GOT3 (cell line): ENCODE measurements around the gene NFASC.

Experiments
- DNase-seq: peaks from one replicate; lab custom pipeline; 2025; ENCODE audit warnings: mixed read lengths; lab: John Stamatoyannopoulos, UW

NFASC gene

DNA sequence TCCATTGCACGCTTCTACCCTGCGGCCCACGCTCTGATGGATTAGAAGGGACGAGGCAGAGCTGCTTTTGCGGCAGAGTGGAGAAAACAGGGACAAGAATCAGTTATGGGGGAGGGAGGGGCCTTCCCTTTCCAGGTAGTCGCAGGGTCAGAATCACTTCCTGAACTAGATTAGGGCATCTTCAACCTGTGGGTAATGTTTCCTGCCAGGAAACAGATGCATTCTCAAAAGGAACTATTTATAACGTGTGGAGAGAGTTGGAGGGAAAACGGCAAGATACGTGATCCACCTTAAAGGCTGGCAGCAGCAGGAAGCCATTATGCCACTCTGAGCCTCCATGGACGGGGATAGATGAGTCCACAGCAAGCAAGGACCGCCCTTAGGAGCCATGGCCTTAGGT, 112.5 kb downstream of the NFASC start:
- no peak for DNase-seq

DNA sequence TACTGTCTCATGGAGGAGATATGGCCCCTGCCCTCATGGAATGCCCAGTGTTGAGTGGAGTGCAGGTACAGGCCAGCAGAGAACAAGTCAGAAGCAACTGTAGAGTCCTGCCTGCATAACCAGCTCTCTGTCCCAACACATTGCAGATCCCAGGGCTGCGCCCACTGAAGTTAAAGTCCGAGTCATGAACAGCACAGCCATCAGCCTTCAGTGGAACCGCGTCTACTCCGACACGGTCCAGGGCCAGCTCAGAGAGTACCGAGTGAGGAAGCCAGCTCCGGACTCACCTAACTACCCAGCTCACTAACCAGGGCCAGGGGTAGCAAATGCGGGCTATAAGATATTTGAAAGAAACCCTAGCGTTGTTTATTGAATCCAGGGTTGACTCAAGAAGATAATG, 113.2 kb downstream of the NFASC start:
- no peak for DNase-seq

- no peak for DNase-seq
Observed at GRCh38 chr1:204984499-204984898, 113.8 kb downstream of the NFASC start.

DNA sequence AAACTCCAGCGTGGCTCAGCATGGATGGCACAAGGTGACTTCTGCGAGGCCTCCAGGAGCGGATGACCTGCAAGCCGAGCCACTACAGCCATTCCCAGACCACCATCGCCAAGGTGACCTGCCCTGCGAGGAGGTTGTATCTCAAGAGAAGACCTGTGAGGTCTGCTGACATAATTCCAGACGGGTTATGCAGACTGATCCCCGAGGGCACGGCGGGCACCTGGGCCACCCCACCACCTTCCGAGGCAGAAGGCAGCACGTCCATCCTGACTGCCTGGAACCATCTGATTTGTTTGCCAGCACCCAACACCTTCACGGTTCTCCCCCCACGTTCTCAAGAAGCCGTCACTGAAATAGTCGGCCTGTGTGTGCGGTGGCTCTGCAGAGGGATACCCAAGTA, 115.5 kb downstream of the NFASC start:
- DNase-seq, result no peak

DNA sequence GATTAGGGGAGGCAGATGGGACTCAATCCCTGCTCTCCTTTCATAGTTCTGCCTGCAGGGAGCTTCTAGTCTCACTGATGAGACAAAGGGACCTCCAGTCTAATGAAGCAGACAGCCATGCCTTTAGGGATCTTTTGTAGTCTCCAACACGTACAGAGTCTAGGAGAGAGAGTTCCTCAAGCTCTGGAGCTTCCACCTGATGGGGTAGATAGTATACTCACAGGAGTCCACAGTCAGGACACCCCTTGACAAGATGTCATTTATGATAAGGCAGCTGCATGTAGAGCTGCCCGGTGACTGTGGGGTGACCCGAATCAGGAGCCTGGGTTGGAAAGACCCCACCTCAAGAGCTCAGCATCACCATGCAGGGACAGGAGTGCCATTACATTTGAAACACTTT, 117.0 kb downstream of the NFASC start:
- DNase-seq, result no peak

DNA sequence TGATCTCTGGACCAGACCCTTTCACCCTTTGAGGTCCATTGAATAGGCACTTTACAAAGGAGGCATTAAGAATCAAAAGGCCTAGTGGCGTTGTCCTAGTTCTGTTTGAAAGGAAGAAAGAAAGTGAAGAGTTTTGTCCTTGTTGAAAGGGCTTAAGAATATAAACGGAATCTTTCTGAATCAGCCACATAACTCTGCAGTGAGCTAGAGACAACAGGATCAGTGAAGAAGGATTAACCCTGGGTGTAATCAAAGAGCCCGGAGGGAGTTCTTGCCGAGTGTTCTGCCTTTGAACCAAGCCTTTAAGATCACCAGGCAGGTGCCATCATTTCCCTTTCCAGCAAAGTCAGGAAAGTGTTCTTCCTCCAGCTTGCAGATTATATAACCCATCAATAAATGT, 117.5 kb downstream of the NFASC start:
- DNase-seq, result no peak

- DNase-seq, result no peak
Observed at GRCh38 chr1:204989266-204990058, 118.8 kb downstream of the NFASC start.

DNA sequence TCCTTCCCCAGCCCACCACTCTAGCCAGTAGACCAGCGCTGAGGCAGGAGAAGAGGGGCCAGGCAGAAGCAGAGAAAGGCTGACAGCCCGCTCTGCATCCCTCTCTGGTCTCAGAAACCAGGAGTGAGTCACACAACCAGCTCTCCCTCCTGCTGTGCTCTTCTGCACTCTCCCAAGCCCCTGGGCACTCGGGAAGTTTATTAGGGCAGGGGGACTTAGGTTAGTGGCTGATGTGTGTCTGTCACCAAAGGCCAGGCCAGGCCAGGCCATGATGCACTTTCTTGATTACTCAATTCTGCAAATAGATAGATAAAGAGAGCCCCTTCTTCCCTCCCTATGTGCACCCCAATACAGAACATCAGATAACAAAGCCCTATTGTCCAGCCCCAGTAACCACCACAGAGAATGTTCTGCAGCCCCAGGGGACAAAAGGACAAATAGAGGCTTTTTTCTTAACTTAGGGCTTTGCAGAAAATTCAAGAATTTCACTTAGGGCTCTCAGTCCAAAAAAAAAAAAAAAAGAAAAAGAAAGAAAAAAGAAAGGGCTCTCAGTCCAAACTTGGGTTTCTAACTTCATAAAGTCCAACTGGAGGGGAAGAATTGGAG, 119.5 kb downstream of the NFASC start:
- no peak for DNase-seq

- DNase-seq, result no peak
Observed at GRCh38 chr1:204990721-204991341, 120.2 kb downstream of the NFASC start.

DNA sequence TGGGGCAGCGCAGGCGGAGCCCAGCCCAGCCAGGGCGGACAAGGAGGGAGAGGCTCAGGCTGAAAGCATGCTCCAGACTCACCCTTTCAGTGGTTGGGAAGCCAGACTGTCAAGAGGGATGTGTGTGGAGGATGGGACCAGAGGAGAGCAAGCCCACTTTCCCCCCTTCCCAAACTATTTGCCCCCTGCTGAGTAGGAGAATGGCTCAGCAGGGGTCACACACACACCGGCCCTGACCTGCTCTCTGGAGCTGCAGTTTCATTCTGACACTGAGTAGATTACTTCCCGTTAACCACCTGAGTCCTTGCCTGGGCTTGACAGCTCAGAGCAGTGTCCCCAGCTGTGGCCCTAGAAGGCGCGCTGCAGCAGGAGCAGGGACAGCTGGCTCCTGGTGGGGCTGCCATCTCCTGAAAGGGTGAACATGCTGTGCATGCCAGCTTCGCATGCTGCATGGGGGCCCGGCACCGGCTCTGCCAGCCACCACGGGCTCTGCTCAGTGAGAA, 120.7 kb downstream of the NFASC start:
- no peak for DNase-seq

GRCh38 chr1:204992201-204992997, 121.7 kb downstream of the NFASC start:
- DNase-seq, result no peak

DNA sequence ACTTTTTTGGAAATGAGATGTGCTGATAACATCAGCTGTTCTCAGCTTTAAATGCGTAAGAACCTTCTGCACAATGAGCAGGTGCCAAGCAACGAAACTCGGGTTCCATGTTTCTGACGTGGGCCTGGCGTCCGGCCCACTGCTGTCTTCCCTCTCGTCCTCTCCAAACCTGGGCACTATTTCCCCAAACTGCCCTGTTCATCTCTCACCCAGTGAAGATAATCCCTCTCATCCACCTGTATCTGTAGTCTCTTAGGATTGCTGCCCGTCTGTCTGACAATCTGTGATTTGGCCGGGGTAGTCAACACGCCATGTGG, 122.3 kb downstream of the NFASC start:
- DNase-seq, result no peak

DNA sequence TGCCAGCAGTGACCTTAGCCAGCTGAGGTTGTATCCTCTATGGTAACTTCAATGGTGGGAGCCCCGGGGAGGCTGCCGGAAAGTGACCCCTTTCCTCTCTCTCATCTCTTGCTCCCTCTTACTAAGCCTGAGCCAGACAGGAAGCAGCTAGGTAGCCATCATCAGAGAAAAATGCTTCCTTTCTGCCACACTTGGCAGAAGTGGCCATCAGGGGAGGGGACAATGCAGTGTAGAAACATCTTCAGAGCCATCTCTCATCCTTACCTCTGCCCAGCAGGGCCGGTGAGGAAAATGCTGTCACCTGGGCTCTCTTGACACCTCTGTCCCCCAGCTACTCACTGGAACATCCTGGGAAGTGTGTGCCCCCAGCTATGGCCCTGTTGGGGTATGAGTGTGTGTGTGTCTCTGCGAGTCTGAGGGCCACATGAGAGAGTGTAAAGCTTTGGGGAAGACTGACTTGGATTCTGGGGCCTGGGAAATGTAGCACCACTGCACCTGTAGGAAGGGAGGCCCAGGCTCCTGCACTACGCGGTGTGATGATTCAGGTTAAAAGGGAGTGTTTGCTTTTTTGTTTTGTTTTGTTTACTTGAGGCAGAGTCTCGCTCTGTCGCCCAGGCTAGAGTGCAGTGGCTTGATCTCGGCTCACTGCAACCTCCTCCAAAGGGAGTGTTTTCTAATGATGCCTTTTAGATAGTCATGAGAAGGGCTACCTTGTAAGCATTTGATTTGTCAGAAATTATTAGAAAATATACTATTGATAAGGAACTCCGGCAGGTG, 123.6 kb downstream of the NFASC start:
- no peak for DNase-seq

DNA sequence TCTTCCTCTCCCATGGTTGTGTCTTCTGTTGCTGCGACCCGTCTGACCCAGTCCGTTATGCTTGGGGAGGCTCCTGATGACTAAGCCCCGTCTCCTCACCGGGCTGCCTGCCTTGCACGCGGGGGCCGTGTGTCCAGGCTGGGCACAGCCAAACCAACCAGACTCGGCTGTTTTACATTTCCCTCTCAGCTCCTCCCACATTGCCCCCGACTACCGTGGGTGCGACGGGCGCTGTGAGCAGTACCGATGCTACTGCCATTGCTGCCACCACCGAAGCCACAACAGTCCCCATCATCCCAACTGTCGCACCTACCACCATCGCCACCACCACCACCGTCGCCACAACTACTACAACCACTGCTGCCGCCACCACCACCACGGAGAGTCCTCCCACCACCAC, 126.3 kb downstream of the NFASC start:
- DNase-seq, result no peak

- no peak for DNase-seq
Observed at GRCh38 chr1:204997591-204998355, 127.1 kb downstream of the NFASC start.

GRCh38 chr1:205001162-205001561, 130.5 kb downstream of the NFASC start:
- DNase-seq, result no peak

GRCh38 chr1:205002705-205003104, 132.0 kb downstream of the NFASC start:
- no peak for DNase-seq

DNA sequence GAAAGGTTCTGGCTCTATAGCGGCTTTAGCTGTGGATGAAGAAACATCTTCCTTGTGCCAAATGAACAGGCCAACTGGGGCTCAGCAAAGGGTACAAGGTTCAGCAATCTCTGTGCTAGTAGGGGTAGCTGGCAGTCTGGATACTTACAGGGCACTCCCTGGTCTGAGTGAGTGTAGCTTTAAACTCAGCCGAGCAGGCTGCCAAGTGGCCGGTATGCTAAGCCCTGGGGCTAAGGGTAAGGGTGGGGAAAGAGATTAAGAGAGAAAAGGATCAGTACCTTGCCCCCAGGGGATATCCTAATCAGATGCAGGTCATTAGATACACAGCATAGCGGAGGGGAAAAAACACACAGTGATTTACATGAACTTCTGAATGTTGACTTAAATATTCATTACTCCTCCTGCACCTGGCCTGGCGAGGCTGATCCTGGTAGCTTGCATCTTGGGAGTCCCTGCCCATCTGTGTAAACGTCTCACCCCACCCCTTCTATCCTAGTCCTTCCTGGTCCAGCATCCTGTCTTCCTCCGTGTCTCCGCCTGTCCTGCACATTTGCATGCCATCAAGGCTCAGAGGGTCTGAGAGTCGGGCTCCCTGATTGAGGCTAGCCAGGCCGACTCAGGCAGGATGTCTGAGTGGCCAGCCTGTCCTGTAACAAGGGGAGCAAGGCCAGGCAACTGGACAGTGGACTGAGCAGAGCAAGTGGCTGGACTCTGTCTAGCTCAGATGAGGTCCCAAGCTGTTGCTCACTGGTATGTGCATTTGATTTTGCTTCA, 132.9 kb downstream of the NFASC start:
- DNase-seq, result no peak

DNA sequence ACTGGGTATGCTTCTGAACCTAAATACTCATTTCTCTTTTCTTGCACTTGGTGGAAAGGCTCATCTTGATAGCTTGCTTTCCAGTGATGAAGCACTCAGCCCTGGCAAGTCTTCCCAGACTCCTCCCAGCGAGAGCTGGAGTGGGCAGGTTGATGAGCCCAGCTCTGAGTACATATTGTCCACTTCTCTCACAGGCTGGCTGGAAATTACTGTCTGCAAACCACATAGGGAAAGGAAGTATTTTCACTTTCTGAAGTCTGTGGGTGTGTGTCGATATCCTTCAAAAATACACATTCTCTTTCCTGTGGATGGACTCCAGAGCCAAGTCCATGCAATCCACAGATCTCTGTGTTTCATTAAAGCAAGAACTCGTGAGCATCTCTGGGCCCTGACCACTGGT, 133.7 kb downstream of the NFASC start:
- no peak for DNase-seq

DNA sequence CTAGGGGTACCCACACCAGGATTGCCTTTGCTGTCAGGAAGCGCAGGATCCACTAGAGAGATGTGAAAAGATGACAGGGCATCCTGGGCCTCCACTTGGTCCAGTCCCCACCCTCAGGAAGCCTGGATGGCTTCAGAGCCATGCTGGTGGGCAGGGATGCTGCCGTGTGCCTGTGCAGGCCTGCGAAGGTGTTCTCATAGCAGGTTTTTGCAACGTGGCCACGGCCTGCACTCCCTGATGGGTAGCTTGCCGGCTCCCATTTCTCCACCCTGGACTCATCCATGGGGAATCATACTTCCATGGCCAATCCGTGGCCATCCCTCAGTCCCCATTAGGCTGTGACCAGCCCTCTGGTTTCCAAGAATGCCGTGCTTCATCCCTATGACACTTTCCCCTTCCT, 138.2 kb downstream of the NFASC start:
- no peak for DNase-seq
